HG02885 (cell line): ENCODE results near the gene TTC21A.
A peak's percentile ranks its signal among the peaks of the same experiment; 100 is the strongest.

Source experiments
- ATAC-seq: cut with Tn5 transposase; IDR thresholded peaks from one replicate; pipeline ENCODE4 v1.9.1; 2021; ENCODE audit warnings: mild to moderate bottlenecking; ENCODE audit not compliant: unreplicated experiment, poor library complexity

The TTC21A gene

DNA sequence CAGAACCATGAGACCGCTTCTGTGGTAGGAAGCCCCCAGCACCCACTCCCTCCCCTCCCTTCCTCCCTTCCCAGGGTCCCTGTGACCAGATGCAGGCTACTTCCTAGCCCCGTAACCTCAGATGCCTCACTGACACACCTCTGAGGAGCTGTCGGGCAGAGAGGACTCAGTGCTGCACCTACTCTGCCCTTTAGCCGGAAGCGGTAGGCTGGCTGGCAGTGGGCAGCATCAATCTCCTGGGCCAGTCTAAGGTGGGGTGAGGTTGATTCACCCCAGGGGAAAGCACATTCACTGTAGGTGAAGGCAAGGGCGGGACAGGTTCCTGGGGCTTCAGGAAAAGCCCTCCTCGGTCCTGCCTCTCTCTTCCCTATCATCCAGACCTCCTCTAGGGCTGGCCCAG lies 26.8 kb downstream of the TTC21A start:
- ATAC-seq, result no peak

DNA sequence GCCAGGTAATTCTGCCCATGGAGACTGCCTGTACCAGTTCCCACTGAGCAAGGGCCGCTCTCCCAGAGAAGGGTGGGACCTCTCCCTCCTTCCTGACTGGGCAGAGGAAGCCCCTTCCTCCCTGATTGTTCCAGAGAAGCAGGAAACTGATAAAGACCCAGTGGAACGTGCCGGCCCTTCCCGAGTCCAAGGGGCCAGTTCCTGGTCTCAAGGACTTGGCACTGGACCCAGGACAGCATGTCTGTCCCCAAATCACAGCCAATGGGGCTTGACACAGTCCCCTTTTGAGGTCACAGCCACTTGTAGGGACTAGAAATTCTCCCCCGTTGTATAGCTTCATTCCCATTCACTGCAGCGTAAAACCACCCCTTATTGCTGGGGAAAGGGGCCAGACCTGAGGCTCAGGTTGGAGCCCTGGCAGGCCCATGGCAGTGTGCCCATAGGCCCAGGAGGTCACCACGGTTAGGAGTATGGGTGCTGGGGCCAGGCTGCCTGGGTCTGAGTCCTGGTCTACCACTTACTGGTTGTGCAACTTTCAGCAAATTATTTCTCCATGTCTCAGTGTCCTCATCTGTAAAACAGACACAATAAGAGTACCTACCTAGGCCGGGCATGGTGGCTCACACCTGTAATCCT lies 27.8 kb downstream of the TTC21A start:
- no peak for ATAC-seq

DNA sequence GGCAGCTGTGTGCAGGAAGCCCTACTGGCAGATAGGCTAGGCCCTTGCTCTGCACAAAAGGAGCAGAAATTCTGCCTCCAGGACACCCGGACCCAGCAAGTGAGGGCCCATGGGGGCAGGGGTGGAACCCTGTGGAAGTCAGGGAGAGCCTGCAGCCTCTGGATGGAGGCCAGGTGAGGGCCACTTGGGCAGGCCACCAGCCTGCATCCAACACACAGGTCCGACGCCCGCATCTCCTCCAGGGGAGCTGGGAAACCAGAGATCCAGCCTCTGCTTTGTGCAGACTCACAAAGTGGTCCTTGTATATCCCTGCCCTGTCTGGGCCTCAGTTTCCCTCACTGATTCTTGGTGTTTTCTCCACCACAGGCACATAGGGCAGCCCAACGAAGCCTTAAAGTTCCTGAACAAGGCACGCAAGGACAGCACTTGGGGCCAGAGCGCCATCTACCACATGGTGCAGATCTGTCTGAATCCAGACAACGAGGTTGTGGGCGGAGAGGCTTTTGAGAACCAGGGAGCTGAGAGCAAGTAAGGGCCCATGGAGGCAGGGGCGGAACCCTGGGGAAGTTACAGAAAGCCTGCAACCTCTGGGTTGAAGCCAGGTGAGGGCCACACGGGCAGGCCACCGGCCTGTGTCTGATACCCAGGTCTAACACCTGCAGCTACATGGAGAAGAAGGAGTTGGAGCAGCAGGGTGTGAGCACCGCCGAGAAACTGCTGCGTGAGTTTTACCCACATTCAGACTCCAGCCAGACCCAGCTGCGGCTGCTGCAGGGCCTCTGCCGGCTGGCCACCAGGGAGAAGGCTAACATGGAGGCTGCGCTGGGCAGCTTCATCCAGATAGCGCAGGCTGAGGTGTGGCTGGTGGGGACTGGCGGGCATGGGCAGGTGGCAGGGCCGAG lies 29.3 kb downstream of the TTC21A start:
- no peak for ATAC-seq

DNA sequence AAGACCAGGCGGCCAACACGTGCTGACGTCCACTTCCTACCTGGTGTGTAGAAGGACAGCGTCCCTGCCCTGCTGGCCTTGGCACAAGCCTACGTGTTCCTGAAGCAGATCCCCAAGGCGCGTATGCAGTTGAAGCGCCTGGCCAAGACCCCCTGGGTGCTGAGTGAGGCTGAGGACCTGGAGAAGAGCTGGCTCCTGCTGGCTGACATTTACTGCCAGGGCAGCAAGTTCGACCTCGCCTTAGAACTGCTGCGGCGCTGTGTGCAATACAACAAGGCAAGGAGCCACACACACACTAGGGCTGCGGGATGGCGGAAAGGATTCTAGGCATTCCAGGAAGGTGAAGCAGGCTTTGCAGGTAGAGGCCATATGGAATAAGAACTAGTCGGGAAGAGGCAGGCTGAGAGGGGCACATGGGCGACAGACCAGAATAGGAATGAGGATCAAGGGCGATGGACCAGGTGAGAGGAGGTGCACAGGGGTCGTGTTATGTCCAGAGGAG lies 30.0 kb downstream of the TTC21A start:
- no peak for ATAC-seq

DNA sequence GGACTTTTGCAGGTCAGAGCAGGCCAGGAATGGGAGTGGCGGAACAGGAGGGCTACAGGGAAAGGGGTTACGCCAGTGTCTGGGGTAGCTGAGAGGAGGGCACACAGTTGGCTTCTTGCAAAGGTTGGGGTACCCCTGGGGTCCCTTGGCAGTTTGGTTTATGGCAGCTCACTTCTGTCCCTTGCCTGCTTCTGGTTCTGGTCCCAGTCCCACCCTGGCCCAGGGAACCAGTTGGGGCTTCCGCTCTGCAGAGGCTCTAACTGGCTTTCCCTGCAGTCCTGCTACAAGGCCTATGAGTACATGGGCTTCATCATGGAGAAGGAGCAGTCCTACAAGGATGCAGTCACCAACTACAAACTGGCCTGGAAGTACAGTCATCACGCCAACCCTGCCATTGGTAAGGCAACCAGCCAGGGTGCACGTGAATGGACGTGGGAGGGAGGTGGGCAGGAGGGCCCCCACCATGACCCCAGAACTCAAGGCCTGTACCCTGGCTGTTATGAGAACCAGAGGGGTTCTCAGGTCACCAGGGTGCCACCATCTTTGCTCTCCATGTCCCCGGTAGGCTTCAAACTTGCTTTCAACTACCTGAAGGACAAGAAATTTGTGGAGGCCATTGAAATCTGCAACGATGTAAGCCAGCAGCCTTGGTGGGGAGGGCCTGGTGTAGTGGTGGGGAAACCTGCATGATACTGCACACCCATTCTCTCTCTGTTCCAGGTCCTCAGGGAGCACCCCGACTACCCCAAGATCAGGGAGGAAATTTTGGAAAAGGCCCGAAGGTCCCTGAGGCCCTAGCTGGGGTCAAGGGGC lies 30.7 kb downstream of the TTC21A start:
- no peak for ATAC-seq

GRCh38 chr3:39138804-39139415 lies 31.4 kb downstream of the TTC21A start:
- ATAC-seq, result no peak

DNA sequence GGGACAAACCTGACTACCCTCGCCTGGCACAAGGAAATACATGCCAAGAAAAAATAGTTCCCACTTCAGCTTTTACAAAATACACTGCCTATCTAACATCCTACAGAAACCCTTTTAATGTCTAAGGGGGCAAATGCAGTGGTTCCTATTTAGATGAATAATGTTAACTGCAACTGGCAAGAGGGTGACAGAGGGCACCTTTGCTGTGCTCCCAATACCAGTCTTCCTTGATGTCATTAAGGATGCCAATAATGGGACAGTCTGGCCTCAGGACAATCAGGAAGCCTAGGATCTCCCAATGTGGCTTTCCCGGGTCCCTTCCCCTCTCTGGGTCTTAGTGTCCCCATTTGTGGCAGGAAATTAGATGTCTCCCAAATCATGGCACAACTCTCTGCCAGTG lies 32.0 kb downstream of the TTC21A start:
- no peak for ATAC-seq

GRCh38 chr3:39140341-39140971 lies 33.0 kb downstream of the TTC21A start:
- ATAC-seq, result no peak

GRCh38 chr3:39141171-39141995 lies 33.9 kb downstream of the TTC21A start:
- no peak for ATAC-seq

GRCh38 chr3:39142067-39142466 lies 34.6 kb downstream of the TTC21A start:
- no peak for ATAC-seq

DNA sequence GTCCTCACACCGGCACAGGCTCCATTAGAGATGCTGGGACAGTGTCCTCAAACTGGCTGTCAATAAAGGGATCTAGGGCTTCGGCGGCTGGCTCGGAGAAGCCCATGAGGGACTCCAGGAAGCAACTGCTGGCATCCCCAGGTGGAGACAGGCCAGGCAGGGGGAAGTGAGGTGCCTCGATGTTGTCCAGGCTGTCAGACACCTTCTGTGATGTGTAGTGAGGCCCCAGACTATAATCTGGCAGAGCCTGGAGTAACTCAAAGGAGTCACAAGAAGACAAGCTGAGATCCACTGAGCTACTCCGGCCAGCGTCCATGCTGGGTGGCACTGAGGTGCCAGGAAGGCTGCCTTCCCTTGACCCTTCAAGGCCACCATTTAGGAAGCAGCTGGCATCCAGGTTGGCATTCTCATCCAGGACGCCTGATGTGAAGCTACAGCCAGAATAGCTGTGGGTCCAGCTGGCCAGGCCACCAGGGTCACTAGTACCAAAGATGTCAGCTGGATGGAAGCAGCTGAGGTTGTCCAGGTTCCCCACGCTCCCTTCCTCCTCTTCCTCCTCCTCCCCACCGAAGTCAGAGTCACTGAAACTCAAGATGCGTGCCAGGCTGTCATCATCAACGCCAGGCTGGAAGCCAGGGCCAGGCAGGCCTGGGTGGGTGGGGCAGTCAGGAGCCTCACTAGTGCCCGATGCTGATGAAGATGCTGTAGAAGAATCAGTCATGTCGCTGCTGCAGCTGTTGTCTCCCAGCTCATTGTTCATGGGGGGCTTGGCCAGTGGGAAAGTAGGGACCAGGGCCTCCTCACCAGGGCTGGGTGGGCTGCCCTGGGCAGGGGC lies 35.8 kb downstream of the TTC21A start:
- ATAC-seq, result no peak

- no peak for ATAC-seq
These were observed 36.7 kb downstream of the TTC21A start for GRCh38 chr3:39144095-39144747.

DNA sequence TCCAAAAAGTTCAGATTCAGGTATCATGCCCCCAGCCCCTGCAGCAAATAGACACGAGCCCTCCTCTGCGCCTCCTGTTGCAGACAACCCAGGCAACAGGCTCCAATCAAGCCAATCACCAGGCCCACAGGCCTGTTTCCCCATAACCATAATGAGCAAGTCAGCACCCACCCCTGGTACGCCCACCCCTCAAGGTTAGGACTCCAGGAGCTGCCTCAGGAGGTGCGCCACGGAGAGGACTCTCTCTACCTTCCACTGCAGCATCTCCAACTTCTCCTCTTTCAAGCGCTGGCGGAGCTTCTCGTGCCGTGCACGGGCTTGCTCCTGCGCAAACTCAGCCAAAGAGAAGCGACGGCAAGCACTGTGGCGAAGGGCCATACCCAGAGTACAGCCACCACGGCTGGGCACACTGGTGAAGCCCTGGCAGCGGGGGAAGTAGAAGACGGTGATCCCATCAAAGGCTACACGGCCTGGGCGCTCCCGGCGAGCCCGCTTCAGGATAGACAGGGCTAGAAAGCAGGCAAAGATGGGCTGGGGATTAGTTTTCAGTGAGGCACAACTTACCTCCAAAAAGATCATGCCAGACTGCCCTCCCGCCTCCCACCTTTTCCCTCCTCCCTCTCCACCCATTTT lies 37.4 kb downstream of the TTC21A start:
- no peak for ATAC-seq

GRCh38 chr3:39146083-39146501 lies 38.6 kb downstream of the TTC21A start:
- no peak for ATAC-seq

GRCh38 chr3:39146611-39147591 lies 39.4 kb downstream of the TTC21A start:
- peak; percentile 16 for ATAC-seq
